Measurements from ENCODE around the gene FZD7.

DNA sequence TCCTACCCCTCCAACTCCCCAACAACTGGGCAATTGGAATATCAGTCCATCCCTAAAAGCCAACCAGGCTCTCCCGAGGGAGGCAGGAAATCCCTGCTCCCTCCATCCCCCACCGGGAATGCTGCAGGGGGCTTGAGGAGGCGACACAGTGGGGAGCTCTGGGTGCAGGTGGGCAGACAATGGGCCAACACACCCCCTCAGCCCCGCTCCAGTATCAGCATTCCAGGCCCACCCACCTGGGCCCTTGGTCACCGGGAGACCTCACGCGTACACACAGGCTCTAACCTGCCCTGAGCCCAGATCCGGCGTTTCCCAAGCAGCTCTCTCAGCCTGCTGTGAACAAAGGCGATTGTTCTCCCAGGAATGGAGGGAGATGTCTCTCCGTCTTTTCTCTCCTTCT, 37.6 kb upstream of the FZD7 start:
- TF ChIP-seq, protein P1, sequence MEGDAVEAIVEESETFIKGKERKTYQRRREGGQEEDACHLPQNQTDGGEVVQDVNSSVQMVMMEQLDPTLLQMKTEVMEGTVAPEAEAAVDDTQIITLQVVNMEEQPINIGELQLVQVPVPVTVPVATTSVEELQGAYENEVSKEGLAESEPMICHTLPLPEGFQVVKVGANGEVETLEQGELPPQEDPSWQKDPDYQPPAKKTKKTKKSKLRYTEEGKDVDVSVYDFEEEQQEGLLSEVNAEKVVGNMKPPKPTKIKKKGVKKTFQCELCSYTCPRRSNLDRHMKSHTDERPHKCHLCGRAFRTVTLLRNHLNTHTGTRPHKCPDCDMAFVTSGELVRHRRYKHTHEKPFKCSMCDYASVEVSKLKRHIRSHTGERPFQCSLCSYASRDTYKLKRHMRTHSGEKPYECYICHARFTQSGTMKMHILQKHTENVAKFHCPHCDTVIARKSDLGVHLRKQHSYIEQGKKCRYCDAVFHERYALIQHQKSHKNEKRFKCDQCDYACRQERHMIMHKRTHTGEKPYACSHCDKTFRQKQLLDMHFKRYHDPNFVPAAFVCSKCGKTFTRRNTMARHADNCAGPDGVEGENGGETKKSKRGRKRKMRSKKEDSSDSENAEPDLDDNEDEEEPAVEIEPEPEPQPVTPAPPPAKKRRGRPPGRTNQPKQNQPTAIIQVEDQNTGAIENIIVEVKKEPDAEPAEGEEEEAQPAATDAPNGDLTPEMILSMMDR (optimal IDR thresholded peaks at IDR 0.05 in 1 of 3, IDR thresholded peaks at IDR 0.05 in 1 of 3, conservative IDR thresholded peaks at IDR 0.05 in 1 of 3; ENCODE audit: extremely low read depth in 1 of 3, insufficient read depth in 2 of 3, low read length in 3 of 3) = no peak
- TF ChIP-seq EZH2 (IDR thresholded peaks at IDR 0.05; ENCODE audit: low read length) = no peak

Data from keratinocyte (primary cell).